Measurements from ENCODE around the gene LRRN3. TPM values are rescaled to one million over a fixed set of nuclear protein-coding genes. Genes with fewer than 3 reads are reported as not detected.

Gene LRRN3
- total RNA-seq, 1 donor from 2014 or later, result 1.7 TPM

- Mint-ChIP-seq H3K4me1 (ENCODE audit: low read depth) (no peaks in the 10 kb centered on the region), H3K4me3 (ENCODE audit: low read depth) (no peak overlapping the region), H3K9me3 (ENCODE audit: low read depth) (peaks cover 4% of the 10 kb centered on the region), H3K27me3 (no peaks in the 10 kb centered on the region), H3K36me3 (ENCODE audit: insufficient read depth) (no peaks in the 10 kb centered on the region), H3K27ac (no peak overlapping the region)
- DNase-seq (ENCODE audit: low spot score, unreplicated experiment), result no peak
- TF ChIP-seq, protein P1, sequence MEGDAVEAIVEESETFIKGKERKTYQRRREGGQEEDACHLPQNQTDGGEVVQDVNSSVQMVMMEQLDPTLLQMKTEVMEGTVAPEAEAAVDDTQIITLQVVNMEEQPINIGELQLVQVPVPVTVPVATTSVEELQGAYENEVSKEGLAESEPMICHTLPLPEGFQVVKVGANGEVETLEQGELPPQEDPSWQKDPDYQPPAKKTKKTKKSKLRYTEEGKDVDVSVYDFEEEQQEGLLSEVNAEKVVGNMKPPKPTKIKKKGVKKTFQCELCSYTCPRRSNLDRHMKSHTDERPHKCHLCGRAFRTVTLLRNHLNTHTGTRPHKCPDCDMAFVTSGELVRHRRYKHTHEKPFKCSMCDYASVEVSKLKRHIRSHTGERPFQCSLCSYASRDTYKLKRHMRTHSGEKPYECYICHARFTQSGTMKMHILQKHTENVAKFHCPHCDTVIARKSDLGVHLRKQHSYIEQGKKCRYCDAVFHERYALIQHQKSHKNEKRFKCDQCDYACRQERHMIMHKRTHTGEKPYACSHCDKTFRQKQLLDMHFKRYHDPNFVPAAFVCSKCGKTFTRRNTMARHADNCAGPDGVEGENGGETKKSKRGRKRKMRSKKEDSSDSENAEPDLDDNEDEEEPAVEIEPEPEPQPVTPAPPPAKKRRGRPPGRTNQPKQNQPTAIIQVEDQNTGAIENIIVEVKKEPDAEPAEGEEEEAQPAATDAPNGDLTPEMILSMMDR (IDR thresholded peaks at IDR 0.05; ENCODE audit: unreplicated experiment), result no peak
These were observed 8.6 kb upstream of the LRRN3 start for GRCh38 chr7:111082351-111082750.

DNA sequence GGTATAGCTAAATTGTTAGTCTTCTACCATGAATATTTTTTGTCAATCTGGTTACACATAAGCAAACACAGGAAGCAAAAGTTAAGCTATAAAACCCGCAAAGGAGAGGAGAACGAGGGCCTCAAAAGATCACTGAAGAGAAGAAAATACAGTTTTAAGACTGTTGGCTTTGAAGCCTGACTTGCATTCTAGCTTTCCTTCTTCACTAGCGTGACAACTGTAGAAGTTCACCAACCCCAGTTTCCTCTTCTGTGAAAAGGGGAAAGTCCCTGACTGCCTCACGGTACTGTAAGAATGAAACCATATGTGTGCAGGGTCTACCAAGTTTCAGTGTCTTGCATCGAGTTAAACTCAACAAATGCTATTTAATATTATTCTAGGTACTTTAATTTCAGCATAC lies 7.5 kb upstream of the LRRN3 start:
- TF ChIP-seq, protein P1 (IDR thresholded peaks at IDR 0.05; ENCODE audit: unreplicated experiment), result no peak
- no peak for DNase-seq (ENCODE audit: low spot score, unreplicated experiment)
- H3K27ac Mint-ChIP-seq, result no peak overlapping the region
- no peaks in the 10 kb centered on the region for H3K36me3 Mint-ChIP-seq (ENCODE audit: insufficient read depth)
- H3K4me3 Mint-ChIP-seq (ENCODE audit: low read depth), result no peak overlapping the region
- peaks cover 4% of the 10 kb centered on the region for H3K9me3 Mint-ChIP-seq (ENCODE audit: low read depth)
- H3K27me3 Mint-ChIP-seq, result no peaks in the 10 kb centered on the region
- no peaks in the 10 kb centered on the region for H3K4me1 Mint-ChIP-seq (ENCODE audit: low read depth)

GRCh38 chr7:111085356-111085755 lies 5.6 kb upstream of the LRRN3 start:
- Mint-ChIP-seq H3K9me3 (ENCODE audit: low read depth) (peaks cover 4% of the 10 kb centered on the region), H3K4me3 (ENCODE audit: low read depth) (no peak overlapping the region), H3K27ac (no peak overlapping the region), H3K4me1 (ENCODE audit: low read depth) (no peaks in the 10 kb centered on the region), H3K36me3 (ENCODE audit: insufficient read depth) (no peaks in the 10 kb centered on the region), H3K27me3 (no peaks in the 10 kb centered on the region)
- TF ChIP-seq, protein P1 (IDR thresholded peaks at IDR 0.05; ENCODE audit: unreplicated experiment), result no peak
- DNase-seq (ENCODE audit: low spot score, unreplicated experiment), result no peak

DNA sequence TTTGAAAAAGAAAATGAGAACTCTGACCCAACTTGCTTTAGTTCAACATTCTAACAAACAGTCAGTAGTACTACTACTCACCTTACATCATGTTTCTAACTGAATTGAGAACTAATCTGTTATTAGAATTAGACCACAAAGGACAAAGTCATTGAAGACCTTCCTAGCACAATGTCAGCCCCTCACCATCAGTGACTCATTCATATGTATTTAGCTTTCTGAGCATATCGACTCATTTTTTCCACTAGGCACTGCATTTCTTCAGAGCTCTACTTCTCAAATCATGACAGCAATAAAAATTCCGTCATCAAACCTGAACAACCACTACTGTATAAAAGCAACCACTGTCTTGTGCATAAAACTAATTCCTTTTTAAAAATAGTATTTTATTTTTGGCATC lies 4.4 kb upstream of the LRRN3 start:
- H3K9me3 Mint-ChIP-seq (ENCODE audit: low read depth), result peaks cover 4% of the 10 kb centered on the region
- no peaks in the 10 kb centered on the region for H3K36me3 Mint-ChIP-seq (ENCODE audit: insufficient read depth)
- no peak overlapping the region for H3K4me3 Mint-ChIP-seq (ENCODE audit: low read depth)
- DNase-seq (ENCODE audit: low spot score, unreplicated experiment), result no peak
- no peak overlapping the region for H3K27ac Mint-ChIP-seq
- peaks cover 7% of the 10 kb centered on the region for H3K4me1 Mint-ChIP-seq (ENCODE audit: low read depth)
- H3K27me3 Mint-ChIP-seq, result no peaks in the 10 kb centered on the region
- TF ChIP-seq, protein P1 (IDR thresholded peaks at IDR 0.05; ENCODE audit: unreplicated experiment), result no peak

DNA sequence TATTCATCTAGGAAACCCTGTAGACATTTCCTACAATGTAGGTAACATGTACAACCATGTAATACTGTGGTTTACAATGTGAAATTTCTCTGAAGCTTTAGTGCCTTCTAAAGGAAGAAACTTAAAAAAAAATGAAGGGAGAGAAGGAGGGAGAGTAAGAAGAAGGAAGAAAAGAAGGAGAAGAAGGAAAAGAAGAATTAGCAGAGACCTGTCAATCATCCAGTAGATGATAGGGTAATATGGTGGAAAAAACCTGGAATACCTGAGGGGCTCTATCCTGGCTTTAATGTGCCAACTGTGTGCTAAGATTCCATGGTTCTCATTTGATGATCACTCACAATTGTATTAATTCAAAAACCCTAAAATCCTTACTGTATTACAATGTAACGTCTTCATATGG lies 2.6 kb upstream of the LRRN3 start:
- DNase-seq (ENCODE audit: low spot score, unreplicated experiment), result no peak
- Mint-ChIP-seq H3K4me3 (ENCODE audit: low read depth) (no peak overlapping the region), H3K9me3 (ENCODE audit: low read depth) (peaks cover 4% of the 10 kb centered on the region), H3K36me3 (ENCODE audit: insufficient read depth) (no peaks in the 10 kb centered on the region), H3K27ac (no peak overlapping the region), H3K4me1 (ENCODE audit: low read depth) (peaks cover 22% of the 10 kb centered on the region), H3K27me3 (no peaks in the 10 kb centered on the region)
- TF ChIP-seq, protein P1 (IDR thresholded peaks at IDR 0.05; ENCODE audit: unreplicated experiment), result no peak

Measured in progenitor cell of endocrine pancreas (in vitro differentiated cells).